Hematopoietic multipotent progenitor cell treated with erythropoietin and hydrocortisone succinate and interleukin-3 and kit ligand, for 15 days (in vitro differentiated cells): Measurements from ENCODE around the gene TOMM6.
A peak's percentile ranks its signal among the peaks of the same experiment; 100 is the strongest.
"Not testable (repeated sequence)": the region's sequence is repeated elsewhere in the genome, so short reads cannot be mapped to it uniquely, and the experiment has no call there.

ENCODE experiments used
- DNase-seq: peaks from one replicate; pipeline ENCODE4 v3.0.0-alpha.2; 2015; ENCODE audit warnings: low spot score

TOMM6 gene

GRCh38 chr6:41763470-41763869, 24.0 kb upstream of the TOMM6 start:
- no peak for DNase-seq

GRCh38 chr6:41766043-41766664, 21.3 kb upstream of the TOMM6 start:
- not testable (repeated sequence) for DNase-seq

- DNase-seq, result peak; percentile 41
Observed at GRCh38 chr6:41767112-41767833, 20.2 kb upstream of the TOMM6 start.

- DNase-seq, result no peak
Observed at GRCh38 chr6:41768545-41769308, 18.8 kb upstream of the TOMM6 start.

GRCh38 chr6:41769376-41769775, 18.1 kb upstream of the TOMM6 start:
- DNase-seq, result no peak

GRCh38 chr6:41770381-41771057, 17.0 kb upstream of the TOMM6 start:
- no peak for DNase-seq

- DNase-seq, result no peak
Observed at GRCh38 chr6:41771058-41771983, 16.2 kb upstream of the TOMM6 start.

GRCh38 chr6:41774841-41775240, 12.7 kb upstream of the TOMM6 start:
- DNase-seq, result no peak

- no peak for DNase-seq
Observed at GRCh38 chr6:41775293-41775882, 12.1 kb upstream of the TOMM6 start.

GRCh38 chr6:41777551-41778285, 9.8 kb upstream of the TOMM6 start:
- DNase-seq, result no peak

GRCh38 chr6:41778895-41779294, 8.6 kb upstream of the TOMM6 start:
- no peak for DNase-seq

- no peak for DNase-seq
Observed at GRCh38 chr6:41779336-41779735, 8.2 kb upstream of the TOMM6 start.

GRCh38 chr6:41779788-41780550, 7.5 kb upstream of the TOMM6 start, which contains the start of gene FRS3:
Gene FRS3, minus strand, starts transcription at chr6:41779900. Its CDS starts 2,913 bp downstream, at chr6:41776987.
- peak; percentile 94 for DNase-seq

GRCh38 chr6:41780551-41781365, 6.7 kb upstream of the TOMM6 start, which contains the start of gene PRICKLE4:
Gene PRICKLE4, plus strand, starts transcription at chr6:41780782. Its CDS starts 2,692 bp downstream, at chr6:41783474.
- peak; percentile 31 for DNase-seq

GRCh38 chr6:41781366-41781730, 6.1 kb upstream of the TOMM6 start:
- DNase-seq, result no peak

GRCh38 chr6:41783106-41783780, 4.3 kb upstream of the TOMM6 start:
- DNase-seq, result no peak

- no peak for DNase-seq
Observed at GRCh38 chr6:41784581-41785171, 2.8 kb upstream of the TOMM6 start.
